K562 (cell line): ENCODE data around the gene PCBP3. TPM values are rescaled to one million over a fixed set of nuclear protein-coding genes. Genes with fewer than 3 reads are reported as not detected.

ENCODE experiments used
- ATAC-seq: fragments of 200-7000 bp; cut with Tn5 transposase; 3 replicates; pipeline ENCODE4 v1.9.1; 2020; ENCODE audit warnings: moderate library complexity
- BruUV-seq: library from RNA; stranded (reverse); fragments of 400-500 nt; replicated peaks from 2 replicates; lab custom pipeline; 2021; lab: Mats Ljungman, UMichigan
- CTCF ChIA-PET: fragments of 300-600 bp; formaldehyde crosslinking; extraction: SDS; loops from one replicate; lab custom pipeline; 2021; ENCODE audit warnings: low intra/inter-chr PET ratio; lab: Yijun Ruan, JAX
- POLR2A ChIA-PET: fragments of 300-600, 350-650 bp; sonication (Branson Sonifier 250); formaldehyde crosslinking; extraction: SDS; loops from one replicate; lab custom pipeline; 2021; ENCODE audit warnings: antibody characterized with exemption, inconsistent platforms; lab: Yijun Ruan, JAX
- DNase-seq, 4 experiments: peaks; one replicate each; pipeline versions ENCODE4 v3.0.0 to v3.0.0-alpha.2; 2011 to 2018; ENCODE audit warnings: low spot score in 3 of 4, mixed read lengths in 3 of 4; ENCODE audit errors: extremely low read depth in 1 of 4
- FAIRE-seq: peaks from 2 replicates; lab custom pipeline; 2011; peaks lifted over from hg19 to GRCh38; lab: Jason Lieb, UNC
- H2AFZ ChIP-seq: 2 replicates; pipeline ENCODE4 v1.6.0; 2011; ENCODE audit warnings: low read depth, low read length, control low read depth, inconsistent platforms
- H3K27ac ChIP-seq: fragments of 200-600 bp; 3 replicates; pipeline ENCODE4 v1.8.0; 2011; ENCODE audit warnings: low read depth, mild to moderate bottlenecking, control low read depth, inconsistent platforms, low read length, moderate library complexity, mixed read lengths; ENCODE audit errors: extremely low read depth
- H3K27me3 ChIP-seq, 2 experiments: fragments of 300-600 bp in 1 of 2; 2 replicates in 1 of 2; 3 replicates in 1 of 2; pipeline versions ENCODE4 v1.6.0 to v1.8.0; 2011; ENCODE audit warnings: inconsistent platforms in 2 of 2, low read length in 2 of 2, mild to moderate bottlenecking in 1 of 2, mixed read lengths in 1 of 2, moderate library complexity in 1 of 2; ENCODE audit not compliant: control insufficient read depth in 2 of 2, insufficient read depth in 2 of 2
- H3K36me3 ChIP-seq: fragments of 300-600 bp; 3 replicates; pipeline ENCODE4 v1.8.0; 2011; ENCODE audit warnings: mild to moderate bottlenecking, low read length, inconsistent platforms; ENCODE audit not compliant: control insufficient read depth, insufficient read depth
- H3K4me1 ChIP-seq, 2 experiments: fragments of 200-600 bp in 1 of 2; replicated peaks in 1 of 2; 2 replicates in 1 of 2; 3 replicates in 1 of 2; pipeline versions ENCODE4 v1.5.1 to v1.8.0; 2011; ENCODE audit warnings: inconsistent platforms in 2 of 2, low read length in 2 of 2, mild to moderate bottlenecking in 1 of 2, mixed read lengths in 1 of 2, moderate library complexity in 1 of 2; ENCODE audit not compliant: control insufficient read depth in 2 of 2, insufficient read depth in 2 of 2
- H3K4me2 ChIP-seq: 2 replicates; pipeline ENCODE4 v1.6.1; 2011; ENCODE audit warnings: low read length, control low read depth, inconsistent platforms, mixed read lengths; ENCODE audit not compliant: insufficient read depth
- H3K4me3 ChIP-seq: fragments of 200-600 bp; sonication (generic), shearing (Covaris generic); 2 replicates; pipeline ENCODE4 v1.5.1; 2016; ENCODE audit warnings: control low read depth, inconsistent platforms
- H3K79me2 ChIP-seq: fragments of 200-600 bp; 3 replicates; pipeline ENCODE4 v1.8.0; 2011; ENCODE audit warnings: low read length, inconsistent platforms; ENCODE audit not compliant: control insufficient read depth, insufficient read depth
- H3K9ac ChIP-seq, 2 experiments: 2 replicates each; pipeline versions ENCODE4 v1.6.0 to v1.6.1; 2011; ENCODE audit warnings: low read depth in 2 of 2, low read length in 2 of 2, control low read depth in 1 of 2, inconsistent platforms in 1 of 2, mild to moderate bottlenecking in 1 of 2, mixed read lengths in 1 of 2; ENCODE audit not compliant: insufficient read depth in 1 of 2
- H3K9me1 ChIP-seq: one replicate; pipeline ENCODE4 v1.6.0; 2011; ENCODE audit warnings: inconsistent platforms, mild to moderate bottlenecking, low read length, moderate library complexity; ENCODE audit not compliant: control insufficient read depth, insufficient read depth
- H3K9me3 ChIP-seq: replicated peaks from 2 replicates; pipeline ENCODE4 v1.5.1; 2011; ENCODE audit warnings: low read depth, low read length, inconsistent platforms; ENCODE audit not compliant: control insufficient read depth, insufficient read depth
- H4K20me1 ChIP-seq: replicated peaks from 2 replicates; pipeline ENCODE4 v1.6.1; 2011; ENCODE audit warnings: low read length, inconsistent platforms, mixed read lengths; ENCODE audit not compliant: control insufficient read depth, insufficient read depth
- ATF4 ChIP-seq: fragments of 450-650 bp; formaldehyde crosslinking; IDR thresholded peaks from 2 replicates; pipeline ENCODE4 v1.4.0; 2022; ENCODE audit warnings: mild to moderate bottlenecking, moderate library complexity
- MTA3 ChIP-seq: fragments of 450-650 bp; formaldehyde crosslinking; IDR thresholded peaks from 2 replicates; pipeline ENCODE4 v1.6.1; 2017; ENCODE audit warnings: mild to moderate bottlenecking, borderline replicate concordance
- RBM25 ChIP-seq: fragments of 200-400 bp; formaldehyde crosslinking; IDR thresholded peaks from 2 replicates; pipeline ENCODE4 v1.6.1; 2018; ENCODE audit warnings: low read length, low read depth, moderate library complexity; ENCODE audit not compliant: severe bottlenecking
- ZNF512 ChIP-seq: IDR thresholded peaks from 2 replicates; pipeline ENCODE4 v1.6.1; 2016; ENCODE audit warnings: missing genetic modification characterization, missing compliant biosample characterization
- WGBS: fragments of 100-300 bp; shearing (Covaris generic); methylation state at CpG from one replicate; pipeline ENCODE4 v1.1.6; 2016; ENCODE audit warnings: low coverage, mixed read lengths; ENCODE audit not compliant: insufficient coverage; ENCODE audit errors: missing lambda C conversion rate; 5-methylcytosine and 5-hydroxymethylcytosine counted together
- in situ Hi-C: fragments of 300-500 bp; cut with MboI; formaldehyde crosslinking; loops from 4 replicates; pipeline ENCODE4 v1.15.0; 2018; ENCODE audit warnings: inconsistent platforms, mixed read lengths
- intact Hi-C: fragments of 100-400 bp; cut with micrococcal nuclease; formaldehyde crosslinking; loops from 2 replicates; pipeline ENCODE4 v1.14.2; 2022
- polyA plus RNA-seq, 8 experiments: library from polyadenylated mRNA; depleted of rRNA in 4 of 8; stranded (reverse) in 5 of 8; unstranded in 3 of 8; fragments of >200 nt; fragmentation: Nextera tagmentation in 2 of 8; fragmentation: Illumina TruSeq in 1 of 8; extraction: Ambion mirVana in 2 of 8; extraction: Trizol in 1 of 8; gene quantifications; 2 replicates each; pipeline versions ENCODE4 v1.2.1 to v1.2.3, GENCODE V29; 2011 to 2014; ENCODE audit warnings: inconsistent platforms in 1 of 8, missing spikeins in 1 of 8
- total RNA-seq, 7 experiments: library from RNA; depleted of rRNA in 6 of 7; stranded (reverse); fragments of >200 nt in 6 of 7; fragmentation: Illumina TruSeq in 2 of 7; extraction: Trizol in 2 of 7; gene quantifications; 2 replicates each; pipeline versions ENCODE4 v1.2.1 to v1.2.3, GENCODE V29; 2011 to 2021; ENCODE audit warnings: low replicate concordance in 1 of 7

The PCBP3 gene
- total and polyA plus RNA-seq, 9 of the 15 experiments (the other 6 are each of a cell fraction or from before 2014, with no cell fraction given), result 0.18 TPM; not detected in 8

GRCh38 chr21:45980271-45980670 lies 336.7 kb downstream of the PCBP3 start:
- Histone ChIP-seq H3K27ac (no peak overlapping the region), H3K79me2 (no peaks in the 10 kb centered on the region), H3K4me3 (no peak overlapping the region), H3K9me1 (peaks cover 2% of the 10 kb centered on the region), H4K20me1 (no peaks in the 10 kb centered on the region), H3K4me2 (no peak overlapping the region), H2AFZ (no peak overlapping the region), H3K36me3 (no peaks in the 10 kb centered on the region), H3K9me3 (no peaks in the 10 kb centered on the region; the same call in 1 of the 2 replicates), H3K27me3 (peaks cover 15 to 44% of the 10 kb centered on the region in 2 experiments; a peak in 4 of 5 replicates), H3K4me1 (peaks cover 6 to 45% of the 10 kb centered on the region in 2 experiments; a peak in 4 of 5 replicates), H3K9ac (no peak overlapping the region)
- no peak for DNase-seq
- in situ Hi-C loops (no loop called here), intact Hi-C loops (no loop called here)
- ChIA-PET POLR2A (interaction anchor here (0.6 to 1.9 kb wide), 3 partner anchors 141 to 1568 kb away, joined by 3 read pairs; no protein-coding TSS in a partner anchor), CTCF (no interaction called here)
- FAIRE-seq, result no peak
- TF ChIP-seq RBM25 (no peak), ATF4 (CRISPR knock-in tag) (no peak), MTA3 (no peak), ZNF512 (tag) (peak; percentile 59; the same call in 1 of the 2 replicates)
- ATAC-seq, result no peak
- BruUV-seq, result no TSS peak
- WGBS, result 0% methylated on average over 2 of the region's 2 CpGs
